NCI-H1105 (cell line): ENCODE measurements around the gene C5orf46.
"Not testable (repeated sequence)": the region's sequence is repeated elsewhere in the genome, so short reads cannot be mapped to it uniquely, and the experiment has no call there.

Source experiments
- DNase-seq: peaks from one replicate; lab custom pipeline; 2025; lab: John Stamatoyannopoulos, UW

Gene C5orf46

DNA sequence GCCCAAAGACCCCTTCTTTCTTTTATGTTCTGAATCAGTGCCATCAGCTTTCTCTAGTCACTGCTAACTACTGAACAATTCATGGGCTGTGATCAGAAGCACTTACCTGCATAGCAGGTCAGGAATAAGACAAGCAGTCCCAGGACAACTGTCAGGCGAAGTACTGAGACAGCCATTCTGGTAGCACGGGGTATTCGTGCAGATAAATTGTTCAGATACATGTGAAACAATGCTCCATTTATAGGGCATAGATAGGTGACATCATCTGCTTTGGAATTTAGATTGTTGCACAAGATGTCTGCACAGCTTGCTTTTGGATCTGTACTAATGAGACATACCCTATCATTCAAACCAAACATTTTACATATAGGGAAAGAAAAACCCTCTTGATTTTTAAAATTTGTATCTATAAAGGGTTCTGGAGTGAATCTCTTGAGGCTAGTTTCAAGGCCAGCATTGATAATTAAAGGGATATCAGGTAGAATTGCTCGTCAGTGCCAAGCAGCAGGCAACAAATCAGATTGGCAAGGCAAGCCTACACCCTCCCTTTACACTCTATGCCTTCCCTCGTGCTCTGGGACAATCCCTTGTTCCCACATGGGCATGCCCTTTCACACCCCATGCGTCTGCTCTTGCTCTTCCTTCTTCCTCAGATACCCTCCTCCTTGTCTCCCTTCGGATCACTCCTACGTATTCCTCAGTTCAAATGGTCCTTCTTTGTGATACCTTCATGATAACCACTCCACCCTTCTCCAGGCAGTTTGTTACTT lies at the start of gene C5orf46:
C5orf46 (minus strand) TSS at position 213 of the 770 bp plus-strand sequence; CDS start at position 176, 37 bp downstream.
- no peak for DNase-seq

- no peak for DNase-seq
Measured at GRCh38 chr5:147954971-147955370, 48.6 kb upstream of the C5orf46 start.

DNA sequence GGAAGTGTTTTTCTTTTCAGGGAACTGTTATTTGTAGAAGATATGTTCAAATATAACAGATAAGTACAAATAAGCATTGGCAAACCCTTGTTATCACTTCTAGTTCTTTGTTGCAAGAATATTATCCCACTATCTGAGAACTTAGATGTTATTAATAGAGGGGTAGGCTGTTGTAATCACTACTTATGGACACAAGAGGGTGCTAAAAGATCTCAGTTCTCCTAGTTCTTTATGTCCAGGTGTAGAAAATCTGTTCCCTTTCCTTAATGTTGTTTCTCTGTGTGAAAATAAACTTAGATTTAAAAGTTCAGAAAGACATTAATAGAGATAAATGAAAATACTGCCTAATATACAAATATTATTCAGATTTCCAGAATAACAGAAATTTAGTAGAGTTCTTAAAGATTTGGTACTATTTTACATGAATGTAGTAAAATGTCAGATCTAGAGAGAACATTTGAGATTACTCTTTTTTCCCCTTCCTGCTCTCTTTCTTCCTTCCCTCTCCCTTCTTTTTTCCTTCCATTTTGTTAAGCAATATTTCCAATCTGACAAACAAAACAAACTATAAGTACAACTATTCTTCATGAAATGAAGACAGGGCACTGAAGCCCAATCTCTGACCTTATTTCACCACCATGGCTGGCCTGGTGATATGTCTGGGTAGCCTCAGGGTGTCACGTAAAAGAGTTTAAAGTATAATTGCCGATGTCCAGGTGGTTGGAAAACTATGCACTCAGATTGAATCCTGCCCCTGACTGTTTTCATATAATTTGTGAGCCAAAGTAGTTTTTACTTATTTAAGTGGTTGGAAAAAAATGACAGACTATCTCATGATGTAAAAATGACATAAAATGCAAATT lies 43.6 kb upstream of the C5orf46 start:
- peak; percentile 13 for DNase-seq

DNA sequence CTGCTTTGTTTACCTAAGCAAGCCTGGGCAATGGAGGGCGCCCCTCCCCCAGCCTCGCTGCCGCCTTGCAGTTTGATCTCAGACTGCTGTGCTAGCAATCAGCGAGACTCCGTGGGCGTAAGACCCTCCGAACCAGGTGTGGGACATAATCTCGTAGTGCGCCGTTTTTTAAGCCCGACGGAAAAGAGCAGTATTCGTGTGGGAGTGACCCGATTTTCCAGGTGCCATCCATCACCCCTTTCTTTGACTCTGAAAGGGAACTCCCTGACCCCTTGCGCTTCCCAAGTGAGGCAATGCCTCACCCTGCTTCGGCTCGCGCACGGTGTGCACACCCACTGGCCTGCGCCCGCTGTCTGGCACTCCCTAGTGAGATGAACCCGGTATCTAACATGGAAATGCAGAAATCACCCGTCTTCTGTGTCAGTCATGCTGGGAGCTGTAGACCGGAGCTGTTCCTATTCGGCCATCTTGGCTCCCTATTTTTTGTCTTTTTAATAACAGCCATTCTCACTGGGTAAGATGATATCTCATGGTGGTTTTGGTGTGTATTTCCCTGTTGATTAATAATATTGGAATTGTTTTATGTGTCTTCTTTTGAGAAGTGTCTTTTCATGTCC lies 40.4 kb upstream of the C5orf46 start:
- not testable (repeated sequence) for DNase-seq

GRCh38 chr5:147939431-147940114 lies 33.2 kb upstream of the C5orf46 start:
- no peak for DNase-seq

GRCh38 chr5:147935032-147935431 lies 28.7 kb upstream of the C5orf46 start:
- DNase-seq: peak; percentile 6

DNA sequence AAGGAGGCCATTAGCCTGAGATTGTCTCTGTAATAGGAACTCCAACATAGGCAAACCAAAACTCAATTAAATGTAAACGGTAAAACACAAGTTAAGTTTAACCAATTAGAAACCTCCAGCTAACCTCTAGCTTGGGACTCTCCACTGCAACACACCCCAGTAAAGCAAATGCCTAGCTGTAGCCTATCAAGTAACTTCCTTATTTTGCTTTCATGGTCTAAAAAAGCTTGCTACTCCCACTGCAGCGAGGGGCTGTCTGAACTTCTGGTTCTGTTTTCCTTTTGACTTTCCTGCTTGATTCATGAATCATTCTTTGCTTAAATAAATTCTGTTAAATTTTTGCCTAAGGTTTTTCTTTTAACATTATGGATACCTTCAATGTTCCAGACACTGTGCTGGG lies 24.4 kb upstream of the C5orf46 start:
- no peak for DNase-seq

- DNase-seq: no peak
Measured at GRCh38 chr5:147927901-147928300, 21.6 kb upstream of the C5orf46 start.

GRCh38 chr5:147925020-147925419 lies 18.7 kb upstream of the C5orf46 start:
- no peak for DNase-seq

- DNase-seq: no peak
Measured at GRCh38 chr5:147921136-147921535, 14.8 kb upstream of the C5orf46 start.

- DNase-seq: no peak
Measured at GRCh38 chr5:147920420-147921030, 14.2 kb upstream of the C5orf46 start.

GRCh38 chr5:147918899-147919298 lies 12.6 kb upstream of the C5orf46 start:
- DNase-seq: no peak

DNA sequence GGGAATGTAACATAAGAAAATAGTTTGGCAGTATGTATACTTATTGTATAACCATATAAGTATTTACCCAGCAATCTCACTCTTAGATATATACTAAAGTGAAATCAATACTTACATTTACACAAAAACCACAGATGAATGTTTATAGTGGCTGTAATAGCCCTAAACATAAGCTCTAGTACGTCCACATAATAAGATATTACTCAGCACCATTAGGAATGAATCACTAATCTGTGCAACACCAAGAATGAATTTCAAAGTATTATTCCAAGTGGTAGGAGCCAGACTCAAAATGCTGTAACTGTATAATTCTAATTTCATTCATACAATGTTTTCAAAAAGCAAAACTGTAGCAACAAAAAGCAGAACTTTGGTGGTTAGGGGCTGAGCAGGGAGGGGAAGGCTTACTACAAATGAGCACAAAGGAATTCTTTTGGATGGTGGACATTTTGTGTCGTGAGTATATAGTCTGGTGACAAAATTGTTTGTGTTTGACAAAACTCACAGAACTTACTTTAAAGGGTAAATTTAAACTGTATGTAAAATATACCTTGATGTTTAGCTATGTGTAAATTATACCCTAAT lies 11.9 kb upstream of the C5orf46 start:
- no peak for DNase-seq

DNA sequence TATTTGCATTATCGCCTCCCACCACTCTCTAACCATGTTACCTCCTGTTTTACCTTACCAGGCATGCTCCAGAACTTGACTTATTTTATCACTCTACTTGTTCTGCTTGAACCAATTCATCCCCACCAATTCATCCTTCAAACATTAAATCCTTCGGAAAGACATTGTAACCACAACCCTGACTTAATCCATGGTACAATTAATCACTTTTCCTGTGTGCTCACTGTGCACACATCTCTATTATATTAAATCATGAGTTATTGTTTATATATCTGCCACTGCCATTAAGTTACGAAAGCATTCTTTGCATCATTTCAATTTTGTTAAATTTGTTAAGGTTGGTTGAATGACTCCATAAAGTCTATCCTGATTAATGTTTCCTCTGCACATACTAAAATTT lies 7.4 kb upstream of the C5orf46 start:
- no peak for DNase-seq

GRCh38 chr5:147912011-147912410 lies 5.7 kb upstream of the C5orf46 start:
- no peak for DNase-seq

- no peak for DNase-seq
Measured at GRCh38 chr5:147911427-147911826, 5.1 kb upstream of the C5orf46 start.

- DNase-seq: no peak
Measured at GRCh38 chr5:147904110-147904509, 2.2 kb downstream of the C5orf46 start.

GRCh38 chr5:147902609-147903115 lies 3.7 kb downstream of the C5orf46 start:
- DNase-seq: no peak

GRCh38 chr5:147901599-147902039 lies 4.7 kb downstream of the C5orf46 start:
- DNase-seq: no peak

DNA sequence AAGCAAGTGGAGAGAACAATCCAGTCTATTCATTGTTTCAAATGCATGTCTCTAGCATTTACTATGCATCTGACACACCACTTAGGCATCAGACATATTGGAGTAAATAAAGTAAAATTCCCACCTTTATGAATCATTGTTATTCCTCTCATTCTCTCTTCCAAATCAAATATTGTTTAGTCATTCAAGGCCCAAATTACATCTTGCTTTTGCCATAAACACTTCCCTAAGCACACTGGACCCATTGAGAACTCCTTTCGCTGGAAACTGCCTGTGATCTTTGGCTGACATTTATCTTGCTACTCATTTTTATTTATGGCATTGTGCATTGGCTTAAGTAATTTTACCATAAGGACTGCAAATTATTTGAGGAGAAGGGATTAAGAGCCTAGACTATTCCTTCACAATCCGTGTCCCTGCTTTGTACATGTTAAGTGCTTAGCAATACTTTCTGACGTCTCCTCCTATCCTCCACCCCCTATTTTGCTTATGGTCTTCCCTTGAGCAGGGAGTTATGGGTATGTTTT lies 7.4 kb downstream of the C5orf46 start:
- no peak for DNase-seq

- DNase-seq: no peak
Measured at GRCh38 chr5:147895864-147896263, 10.5 kb downstream of the C5orf46 start.
